Measurements from ENCODE around the gene NOL9. TPM values are rescaled to one million over a fixed set of nuclear protein-coding genes. Genes with fewer than 3 reads are reported as not detected.

The NOL9 gene
- total and polyA plus RNA-seq, 10 of the 15 experiments (the other 5 are each of a cell fraction or from before 2014, with no cell fraction given), result 3.9 to 35.9 (median 23.0) TPM

GRCh38 chr1:6585081-6585722 lies 30.9 kb upstream of the NOL9 start:
- no peak overlapping the region for H3K27ac ChIP-seq (ENCODE audit: control insufficient read depth, insufficient read depth)
- in situ Hi-C loops (cut with MboI) (no loop called here), intact Hi-C loops (cut with micrococcal nuclease; ENCODE audit: unreplicated experiment) (no loop called here)
- ChIA-PET SMC1A (ENCODE audit: uncharacterized antibody, unreplicated experiment) (no interaction called here), CTCF (interaction anchor here (0.6 to 1.2 kb wide), 2 partner anchors 15 to 24 kb away, joined by 3 read pairs; no protein-coding TSS in a partner anchor), RAD21 (ENCODE audit: unreplicated experiment) (no interaction called here), POLR2A (no interaction called here)
- no peak overlapping the region for H3K9ac ChIP-seq (ENCODE audit: control insufficient read depth, insufficient read depth, low read length)
- H3K27me3 ChIP-seq (replicated peaks in 1 of 2; ENCODE audit: control insufficient read depth in 2 of 2, insufficient read depth in 2 of 2, low read length in 1 of 2), result no peaks in the 10 kb centered on the region
- peaks cover 18% of the 10 kb centered on the region for H3K79me2 ChIP-seq (ENCODE audit: control insufficient read depth, insufficient read depth, low read length)
- H3K4me1 ChIP-seq (ENCODE audit: control insufficient read depth, insufficient read depth, low read length), result peaks cover 9% of the 10 kb centered on the region
- H2AFZ ChIP-seq (ENCODE audit: control insufficient read depth, low read depth, low read length), result no peak overlapping the region
- no peak overlapping the region for H3K4me3 ChIP-seq
- no TSS peak for BruUV-seq (replicated peaks)
- H3K9me3 ChIP-seq (replicated peaks; ENCODE audit: control insufficient read depth, insufficient read depth, low read length), result no peaks in the 10 kb centered on the region
- WGBS (ENCODE audit: insufficient coverage, insufficient replicate concordance, low lambda C conversion rate, missing lambda C conversion rate), result 76% methylated on average over 12 of the region's 12 CpGs
- H3K36me3 ChIP-seq (ENCODE audit: control insufficient read depth in 2 of 2, insufficient read depth in 2 of 2, low read length in 1 of 2), result peaks cover 7 to 10% of the 10 kb centered on the region in 2 experiments; a peak in 3 of 4 replicates
- TF ChIP-seq RUNX3 (IDR thresholded peaks at IDR 0.05; ENCODE audit: low read length) (no peak), KLF5 (IDR thresholded peaks at IDR 0.05; ENCODE audit: partially characterized antibody) (no peak), NFYA (IDR thresholded peaks at IDR 0.05; ENCODE audit: borderline replicate concordance, low read depth, low read length) (no peak), TARDBP (IDR thresholded peaks at IDR 0.05; ENCODE audit: borderline replicate concordance) (no peak), SUPT20H (IDR thresholded peaks at IDR 0.05; ENCODE audit: borderline replicate concordance, control insufficient read depth, low read depth, low read length) (no peak), MAX (IDR thresholded peaks at IDR 0.05; ENCODE audit: low read depth, low read length) (no peak), KAT2A (conservative IDR thresholded peaks at IDR 0.05; ENCODE audit: control insufficient read depth, low read depth, low read length) (no peak), RAD21 (IDR thresholded peaks at IDR 0.05; ENCODE audit: insufficient read depth, low read depth, low read length) (no peak), ZNF384 (IDR thresholded peaks at IDR 0.05; ENCODE audit: borderline replicate concordance, low read depth, low read length) (no peak), BCL3 (IDR thresholded peaks at IDR 0.05; ENCODE audit: borderline replicate concordance, insufficient read depth, low read depth, low read length, poor library complexity, severe bottlenecking) (no peak), HDAC6 (IDR thresholded peaks at IDR 0.05; ENCODE audit: unreplicated experiment) (no peak), CEBPB (IDR thresholded peaks at IDR 0.05; ENCODE audit: borderline replicate concordance in 1 of 2, low read depth in 2 of 2, low read length in 2 of 2) (no peak), DPF2 (IDR thresholded peaks at IDR 0.05) (no peak), TCF12 (IDR thresholded peaks at IDR 0.05; ENCODE audit: low read depth, low read length) (no peak), NFXL1 (IDR thresholded peaks at IDR 0.05; ENCODE audit: borderline replicate concordance) (no peak)
- ATAC-seq, result no peak
- no peak overlapping the region for H3K4me2 ChIP-seq (ENCODE audit: control insufficient read depth, insufficient read depth)
- no peak for DNase-seq (ENCODE audit: low read depth, low spot score)
- no peak for FAIRE-seq
- H4K20me1 ChIP-seq (ENCODE audit: control insufficient read depth, insufficient read depth), result no peaks in the 10 kb centered on the region
